Measurements from ENCODE around the gene IGF2BP1.
"Not testable (repeated sequence)": the region's sequence is repeated elsewhere in the genome, so short reads cannot be mapped to it uniquely, and the experiment has no call there.

The IGF2BP1 gene

GRCh38 chr17:49082231-49082630, 85.0 kb downstream of the IGF2BP1 start:
- TF ChIP-seq, protein P1, sequence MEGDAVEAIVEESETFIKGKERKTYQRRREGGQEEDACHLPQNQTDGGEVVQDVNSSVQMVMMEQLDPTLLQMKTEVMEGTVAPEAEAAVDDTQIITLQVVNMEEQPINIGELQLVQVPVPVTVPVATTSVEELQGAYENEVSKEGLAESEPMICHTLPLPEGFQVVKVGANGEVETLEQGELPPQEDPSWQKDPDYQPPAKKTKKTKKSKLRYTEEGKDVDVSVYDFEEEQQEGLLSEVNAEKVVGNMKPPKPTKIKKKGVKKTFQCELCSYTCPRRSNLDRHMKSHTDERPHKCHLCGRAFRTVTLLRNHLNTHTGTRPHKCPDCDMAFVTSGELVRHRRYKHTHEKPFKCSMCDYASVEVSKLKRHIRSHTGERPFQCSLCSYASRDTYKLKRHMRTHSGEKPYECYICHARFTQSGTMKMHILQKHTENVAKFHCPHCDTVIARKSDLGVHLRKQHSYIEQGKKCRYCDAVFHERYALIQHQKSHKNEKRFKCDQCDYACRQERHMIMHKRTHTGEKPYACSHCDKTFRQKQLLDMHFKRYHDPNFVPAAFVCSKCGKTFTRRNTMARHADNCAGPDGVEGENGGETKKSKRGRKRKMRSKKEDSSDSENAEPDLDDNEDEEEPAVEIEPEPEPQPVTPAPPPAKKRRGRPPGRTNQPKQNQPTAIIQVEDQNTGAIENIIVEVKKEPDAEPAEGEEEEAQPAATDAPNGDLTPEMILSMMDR (IDR thresholded peaks at IDR 0.05; ENCODE audit: insufficient read depth, low read length, poor library complexity, severe bottlenecking), result no peak
- TF ChIP-seq EZH2phosphoT487 (conservative IDR thresholded peaks at IDR 0.05; ENCODE audit: low read length), result no peak
- Histone ChIP-seq H3K4me2 (ENCODE audit: low read depth, low read length, poor library complexity, severe bottlenecking) (no peak overlapping the region), H3K27me3 (ENCODE audit: low read length) (no peaks in the 10 kb centered on the region), H3K9ac (ENCODE audit: low read length) (no peak overlapping the region), H3F3A (ENCODE audit: insufficient read depth) (no peaks in the 10 kb centered on the region), H3K9me3 (ENCODE audit: insufficient read depth, low read length) (no peaks in the 10 kb centered on the region), H3K27ac (ENCODE audit: low read depth, low read length) (no peak overlapping the region), H3K9me2 (replicated peaks; ENCODE audit: insufficient read depth, low read length) (no peaks in the 10 kb centered on the region), H3K4me3 (ENCODE audit: insufficient read depth, low read length, poor library complexity, severe bottlenecking) (no peak overlapping the region), H3K36me3 (ENCODE audit: low read length) (no peaks in the 10 kb centered on the region), H3K79me2 (ENCODE audit: insufficient read depth, low read length) (no peaks in the 10 kb centered on the region), H2AFZ (ENCODE audit: low read depth, low read length, severe bottlenecking) (no peak overlapping the region), H4K20me1 (ENCODE audit: low read depth, low read length) (no peaks in the 10 kb centered on the region)

- not testable (repeated sequence) for H4K20me1 ChIP-seq (ENCODE audit: low read depth, low read length); H3K9me2 ChIP-seq (replicated peaks; ENCODE audit: insufficient read depth, low read length); H3K79me2 ChIP-seq (ENCODE audit: insufficient read depth, low read length); H3K4me2 ChIP-seq (ENCODE audit: low read depth, low read length, poor library complexity, severe bottlenecking); H2AFZ ChIP-seq (ENCODE audit: low read depth, low read length, severe bottlenecking); H3K27ac ChIP-seq (ENCODE audit: low read depth, low read length); H3F3A ChIP-seq (ENCODE audit: insufficient read depth); H3K27me3 ChIP-seq (ENCODE audit: low read length); H3K4me3 ChIP-seq (ENCODE audit: insufficient read depth, low read length, poor library complexity, severe bottlenecking); H3K36me3 ChIP-seq (ENCODE audit: low read length); H3K9ac ChIP-seq (ENCODE audit: low read length); H3K9me3 ChIP-seq (ENCODE audit: insufficient read depth, low read length)
These were observed 87.9 kb downstream of the IGF2BP1 start for GRCh38 chr17:49085046-49085445.

GRCh38 chr17:49085565-49086315, 88.6 kb downstream of the IGF2BP1 start:
- Histone ChIP-seq H3F3A (ENCODE audit: insufficient read depth) (no peaks in the 10 kb centered on the region), H3K9ac (ENCODE audit: low read length) (no peak overlapping the region), H4K20me1 (ENCODE audit: low read depth, low read length) (no peaks in the 10 kb centered on the region), H3K27me3 (ENCODE audit: low read length) (no peaks in the 10 kb centered on the region), H3K4me2 (ENCODE audit: low read depth, low read length, poor library complexity, severe bottlenecking) (no peak overlapping the region), H3K36me3 (ENCODE audit: low read length) (no peaks in the 10 kb centered on the region), H3K9me2 (replicated peaks; ENCODE audit: insufficient read depth, low read length) (no peaks in the 10 kb centered on the region), H2AFZ (ENCODE audit: low read depth, low read length, severe bottlenecking) (no peak overlapping the region), H3K27ac (ENCODE audit: low read depth, low read length) (no peak overlapping the region), H3K9me3 (ENCODE audit: insufficient read depth, low read length) (no peaks in the 10 kb centered on the region), H3K4me3 (ENCODE audit: insufficient read depth, low read length, poor library complexity, severe bottlenecking) (no peak overlapping the region), H3K79me2 (ENCODE audit: insufficient read depth, low read length) (no peaks in the 10 kb centered on the region)
- TF ChIP-seq EZH2phosphoT487 (conservative IDR thresholded peaks at IDR 0.05; ENCODE audit: low read length), result no peak
- TF ChIP-seq, protein P1 (IDR thresholded peaks at IDR 0.05; ENCODE audit: insufficient read depth, low read length, poor library complexity, severe bottlenecking), result no peak

DNA sequence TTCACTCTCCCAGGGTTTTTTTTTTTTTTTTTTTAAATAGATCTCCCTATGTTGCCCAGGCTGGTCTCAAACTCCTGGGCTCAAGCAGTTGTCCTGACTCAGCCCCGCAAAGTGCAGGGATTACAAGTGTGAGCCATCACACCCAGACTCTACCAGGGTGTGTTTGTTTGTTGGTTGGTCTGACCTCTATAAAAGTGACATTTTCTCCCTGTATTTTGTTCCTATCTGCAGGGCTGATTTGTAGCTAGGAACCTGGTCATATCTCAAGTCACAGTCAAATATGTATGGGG, 89.1 kb downstream of the IGF2BP1 start:
- no peaks in the 10 kb centered on the region for H4K20me1 ChIP-seq (ENCODE audit: low read depth, low read length)
- H2AFZ ChIP-seq (ENCODE audit: low read depth, low read length, severe bottlenecking), result no peak overlapping the region
- no peaks in the 10 kb centered on the region for H3K36me3 ChIP-seq (ENCODE audit: low read length)
- H3K27ac ChIP-seq (ENCODE audit: low read depth, low read length), result no peak overlapping the region
- no peaks in the 10 kb centered on the region for H3K27me3 ChIP-seq (ENCODE audit: low read length)
- TF ChIP-seq, protein P1 (IDR thresholded peaks at IDR 0.05; ENCODE audit: insufficient read depth, low read length, poor library complexity, severe bottlenecking), result no peak
- TF ChIP-seq EZH2phosphoT487 (conservative IDR thresholded peaks at IDR 0.05; ENCODE audit: low read length), result no peak
- H3F3A ChIP-seq (ENCODE audit: insufficient read depth), result no peaks in the 10 kb centered on the region
- H3K4me3 ChIP-seq (ENCODE audit: insufficient read depth, low read length, poor library complexity, severe bottlenecking), result no peak overlapping the region
- no peak overlapping the region for H3K4me2 ChIP-seq (ENCODE audit: low read depth, low read length, poor library complexity, severe bottlenecking)
- H3K9ac ChIP-seq (ENCODE audit: low read length), result no peak overlapping the region
- no peaks in the 10 kb centered on the region for H3K9me3 ChIP-seq (ENCODE audit: insufficient read depth, low read length)
- no peaks in the 10 kb centered on the region for H3K9me2 ChIP-seq (replicated peaks; ENCODE audit: insufficient read depth, low read length)
- no peaks in the 10 kb centered on the region for H3K79me2 ChIP-seq (ENCODE audit: insufficient read depth, low read length)

Data from SU-DHL-6 (cell line).